Activated CD4-positive, CD25-positive, alpha-beta regulatory T cell treated with anti-CD3 and anti-CD28 coated beads, Interleukin-2, amount 50 U/mL, for 24 hours (primary cell): Measurements from ENCODE around the gene NKIRAS1.
"Not testable (repeated sequence)": the region's sequence is repeated elsewhere in the genome, so short reads cannot be mapped to it uniquely, and the experiment has no call there.

Experiments used
- ATAC-seq, 2 donors: fragments of 150-1000 bp; cut with Tn5 transposase; one replicate each; pipeline ENCODE4 v1.10.0; 2021; ENCODE audit warnings: mild to moderate bottlenecking in 1 of 2, moderate library complexity in 1 of 2

NKIRAS1 gene

GRCh38 chr3:23867400-23867799 is 49.4 kb downstream of the NKIRAS1 start:
- no peak for ATAC-seq

- no peak for ATAC-seq
Observed at GRCh38 chr3:23865595-23866396, 51.0 kb downstream of the NKIRAS1 start.

GRCh38 chr3:23864931-23865330 is 51.9 kb downstream of the NKIRAS1 start:
- ATAC-seq, result no peak

GRCh38 chr3:23863060-23863459 is 53.7 kb downstream of the NKIRAS1 start:
- no peak for ATAC-seq

DNA sequence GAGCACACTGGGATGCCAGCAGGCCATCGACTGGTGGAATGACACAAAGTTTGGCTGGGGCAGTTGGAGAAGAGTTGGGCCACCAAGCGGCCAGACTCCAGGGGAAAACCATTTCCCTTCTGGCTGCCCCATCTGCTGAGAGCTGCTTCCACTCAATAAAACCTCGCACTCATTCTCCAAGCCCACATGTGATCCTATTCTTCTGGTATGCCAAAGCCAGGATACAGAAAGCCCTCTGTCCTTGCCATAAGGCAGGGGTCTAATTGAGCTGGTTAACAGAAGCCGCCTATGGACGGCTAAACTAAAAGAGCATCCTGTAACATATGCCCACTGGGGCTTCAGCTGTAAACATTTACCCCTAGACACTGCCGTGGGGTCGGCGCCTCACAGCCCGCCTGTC is 55.1 kb downstream of the NKIRAS1 start:
- ATAC-seq, result no peak

DNA sequence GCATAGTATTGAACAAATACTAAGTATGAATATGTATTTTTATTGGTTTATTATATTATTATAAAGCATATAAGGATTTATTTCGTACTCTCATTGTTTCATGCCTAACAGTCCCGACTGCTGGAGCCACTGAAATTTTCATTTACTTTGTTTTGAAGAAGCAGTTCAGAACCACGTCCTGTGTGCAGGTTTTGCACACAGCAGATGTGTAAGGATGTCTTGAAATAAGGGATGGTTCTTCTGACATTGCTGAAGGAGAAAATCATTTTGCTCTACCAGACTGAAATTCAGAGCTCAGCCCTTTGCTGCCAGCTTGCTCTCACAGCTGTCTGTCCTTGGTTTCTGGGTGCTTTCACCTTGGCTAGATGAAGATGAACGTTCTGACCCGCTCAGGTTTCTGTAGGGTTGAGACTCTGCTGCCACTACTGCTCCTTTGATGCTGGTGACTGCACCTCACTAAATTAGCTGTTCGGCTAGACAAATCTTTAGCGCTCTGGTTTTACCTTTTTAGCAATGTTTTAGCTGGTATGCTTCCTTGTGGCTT is 56.9 kb downstream of the NKIRAS1 start:
- ATAC-seq, result no peak

- ATAC-seq, result no peak
Observed at GRCh38 chr3:23859012-23859743, 57.6 kb downstream of the NKIRAS1 start.

- ATAC-seq, result no peak
Observed at GRCh38 chr3:23856286-23856685, 60.5 kb downstream of the NKIRAS1 start.

GRCh38 chr3:23849462-23849861 is 67.3 kb downstream of the NKIRAS1 start:
- ATAC-seq, result not testable (repeated sequence)

- no peak for ATAC-seq
Observed at GRCh38 chr3:23845326-23846216, 71.2 kb downstream of the NKIRAS1 start.

- ATAC-seq, result no peak
Observed at GRCh38 chr3:23843869-23844268, 72.9 kb downstream of the NKIRAS1 start.
